Lower leg skin (tissue), 4 donors: ENCODE measurements around the gene DYRK3. TPM values are rescaled to one million over a fixed set of nuclear protein-coding genes. Genes with fewer than 3 reads are reported as not detected.
"Not testable (repeated sequence)": the region's sequence is repeated elsewhere in the genome, so short reads cannot be mapped to it uniquely, and the experiment has no call there.

Source experiments
- DNase-seq, 2 donors: peaks; one replicate each; pipeline ENCODE4 v3.0.0-alpha.2; 2019; ENCODE audit warnings: low spot score in 2 of 2
- H3K4me3 ChIP-seq: fragments of 200-600 bp; sonication (generic); 2 replicates; pipeline ENCODE4 v1.5.1; 2017; ENCODE audit warnings: mild to moderate bottlenecking, low read depth; ENCODE audit not compliant: poor library complexity, severe bottlenecking
- POLR2A ChIP-seq, 2 donors: fragments of 450-650 bp; IDR thresholded peaks; one replicate each; pipeline ENCODE4 v1.6.1; 2016 to 2017; ENCODE audit warnings: antibody characterized with exemption in 2 of 2, mild to moderate bottlenecking in 1 of 2, moderate library complexity in 1 of 2
- WGBS, 2 donors: methylation state at CpG; one replicate each; pipeline ENCODE4 v1.1.5; 2018; 5-methylcytosine and 5-hydroxymethylcytosine counted together
- intact Hi-C: fragments of 100-400 bp; cut with DNase I; formaldehyde crosslinking; loops from one replicate; pipeline ENCODE4 v1.15.0; 2023; ENCODE audit warnings: low total_unique reads
- total RNA-seq, 4 donors: library from RNA; depleted of rRNA; stranded (reverse); fragments of >200 nt; gene quantifications; one replicate each; pipeline ENCODE4 v1.1.0, GENCODE V29; 2016
- TF ChIP-seq, protein P1 (sequence below), 3 donors: fragments of 450-650 bp; IDR thresholded peaks; one replicate each; pipeline ENCODE4 v1.5.1; 2016; ENCODE audit warnings: antibody characterized with exemption in 3 of 3, mild to moderate bottlenecking in 3 of 3, moderate library complexity in 2 of 3

Gene DYRK3
- total RNA-seq, 4 donors from 2014 or later = 1.4 to 4.7 (median 3.2) TPM

- DNase-seq = peak; percentile 87 to 98
- 3 to 8% methylated on average over 32 to 48 of the region's 48 CpGs for WGBS, 2 donors
These were observed 23.0 kb upstream of the DYRK3 start, which contains the start of gene EIF2D for GRCh38 chr1:206612129-206612876. TSS of gene EIF2D (minus strand) at chr1:206612465. CDS start at chr1:206612342, 123 bp downstream.

GRCh38 chr1:206626396-206626795 lies 8.9 kb upstream of the DYRK3 start:
- WGBS, 2 donors = 95 to 100% methylated on average over 2 of the region's 2 CpGs
- intact Hi-C loops = loop anchor here (10.0 kb wide), 1 partner anchor 288 kb away; no protein-coding TSS in a partner anchor
- H3K4me3 ChIP-seq, DNase-seq: not testable (repeated sequence)

More at GRCh38 chr1:206612129-206612876, 23.0 kb upstream of the DYRK3 start, which contains the start of gene EIF2D:
- H3K4me3 ChIP-seq = peak within 1 kb of the TSS; percentile 64
- TF ChIP-seq, protein P1, sequence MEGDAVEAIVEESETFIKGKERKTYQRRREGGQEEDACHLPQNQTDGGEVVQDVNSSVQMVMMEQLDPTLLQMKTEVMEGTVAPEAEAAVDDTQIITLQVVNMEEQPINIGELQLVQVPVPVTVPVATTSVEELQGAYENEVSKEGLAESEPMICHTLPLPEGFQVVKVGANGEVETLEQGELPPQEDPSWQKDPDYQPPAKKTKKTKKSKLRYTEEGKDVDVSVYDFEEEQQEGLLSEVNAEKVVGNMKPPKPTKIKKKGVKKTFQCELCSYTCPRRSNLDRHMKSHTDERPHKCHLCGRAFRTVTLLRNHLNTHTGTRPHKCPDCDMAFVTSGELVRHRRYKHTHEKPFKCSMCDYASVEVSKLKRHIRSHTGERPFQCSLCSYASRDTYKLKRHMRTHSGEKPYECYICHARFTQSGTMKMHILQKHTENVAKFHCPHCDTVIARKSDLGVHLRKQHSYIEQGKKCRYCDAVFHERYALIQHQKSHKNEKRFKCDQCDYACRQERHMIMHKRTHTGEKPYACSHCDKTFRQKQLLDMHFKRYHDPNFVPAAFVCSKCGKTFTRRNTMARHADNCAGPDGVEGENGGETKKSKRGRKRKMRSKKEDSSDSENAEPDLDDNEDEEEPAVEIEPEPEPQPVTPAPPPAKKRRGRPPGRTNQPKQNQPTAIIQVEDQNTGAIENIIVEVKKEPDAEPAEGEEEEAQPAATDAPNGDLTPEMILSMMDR (IDR thresholded peaks at IDR 0.05) = peak in 1 of 3 donors; percentile 78
- no peak for TF ChIP-seq POLR2A (IDR thresholded peaks at IDR 0.05)
- intact Hi-C loops = no loop called here

DNA sequence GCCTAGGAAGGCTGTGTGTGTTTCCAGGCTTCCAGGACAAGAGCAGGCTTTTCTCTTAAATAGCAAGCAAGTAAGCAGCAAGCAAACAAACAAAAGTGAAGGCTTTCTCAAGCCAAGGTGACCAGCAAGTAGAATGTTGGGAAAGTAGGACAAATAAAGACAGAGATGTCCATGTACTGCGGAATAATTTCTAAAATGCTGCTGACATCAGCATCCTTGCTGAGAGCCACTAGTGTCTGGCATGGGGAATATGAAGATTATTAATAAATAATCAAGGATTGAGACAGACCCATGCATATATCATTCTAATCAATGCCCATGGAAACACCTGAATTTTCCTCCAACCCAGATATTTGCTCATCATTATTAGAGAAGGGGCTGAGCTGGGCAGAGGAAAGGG lies 6.4 kb upstream of the DYRK3 start:
- intact Hi-C loops = loop anchor here (10.0 kb wide), 1 partner anchor 286 kb away; no protein-coding TSS in a partner anchor
- TF ChIP-seq, protein P1 (IDR thresholded peaks at IDR 0.05) = no peak
- TF ChIP-seq POLR2A (IDR thresholded peaks at IDR 0.05) = no peak
- DNase-seq = no peak
- WGBS, 2 donors = 0 to 78% methylated on average over 1 of the region's 1 CpG
- H3K4me3 ChIP-seq = no peak overlapping the region

- peak in 1 of 2 donors; percentile 20 for DNase-seq
- intact Hi-C loops = no loop called here
These were observed 4.2 kb upstream of the DYRK3 start for GRCh38 chr1:206631085-206631509.

GRCh38 chr1:206633708-206634121 lies 1.6 kb upstream of the DYRK3 start:
- intact Hi-C loops = no loop called here
- WGBS, 2 donors = 34 to 40% methylated on average over 9 of the region's 9 CpGs
- no peak for TF ChIP-seq POLR2A (IDR thresholded peaks at IDR 0.05)
- TF ChIP-seq, protein P1 (IDR thresholded peaks at IDR 0.05) = no peak
- H3K4me3 ChIP-seq = no peak overlapping the region
- peak in 1 of 2 donors; percentile 43 for DNase-seq

More at GRCh38 chr1:206631085-206631509, 4.2 kb upstream of the DYRK3 start:
- 26 to 62% methylated on average over 4 of the region's 4 CpGs for WGBS, 2 donors
- TF ChIP-seq, protein P1 (IDR thresholded peaks at IDR 0.05) = no peak
- TF ChIP-seq POLR2A (IDR thresholded peaks at IDR 0.05) = no peak
- H3K4me3 ChIP-seq = no peak overlapping the region

GRCh38 chr1:206634365-206635079 lies 814 bp upstream of the DYRK3 start:
- peak; percentile 93 to 99 for DNase-seq
- intact Hi-C loops = no loop called here
- H3K4me3 ChIP-seq = no peak overlapping the region
- TF ChIP-seq, protein P1 (IDR thresholded peaks at IDR 0.05) = peak in 1 of 3 donors; percentile 41
- TF ChIP-seq POLR2A (IDR thresholded peaks at IDR 0.05) = no peak
- 6 to 11% methylated on average over 26 of the region's 26 CpGs for WGBS, 2 donors
